Neural cell (in vitro differentiated cells): Measurements from ENCODE around the gene VWA3B. TPM values are rescaled to one million over a fixed set of nuclear protein-coding genes. Genes with fewer than 3 reads are reported as not detected.

Source experiments
- H2AFZ ChIP-seq: fragments of 200-600, 300-800 bp; sonication (generic), shearing (Covaris generic); 2 replicates; pipeline ENCODE4 v1.6.0; 2014; ENCODE audit warnings: low read depth, mild to moderate bottlenecking, antibody characterized with exemption, low read length, moderate library complexity
- H3F3A ChIP-seq: fragments of 200-600 bp; shearing (Covaris generic); 2 replicates; pipeline ENCODE4 v1.6.1; 2016; ENCODE audit warnings: mild to moderate bottlenecking, moderate library complexity, mixed read lengths, antibody characterized with exemption, low read length; ENCODE audit not compliant: insufficient read depth, poor library complexity, severe bottlenecking
- H3K27ac ChIP-seq: fragments of 200-600, 300-800 bp; sonication (generic), shearing (Covaris generic); 2 replicates; pipeline ENCODE4 v1.5.1; 2014; ENCODE audit warnings: mild to moderate bottlenecking, low read length, moderate library complexity
- H3K27me3 ChIP-seq: fragments of 300-800, 200-600 bp; sonication (generic), shearing (Covaris generic); 2 replicates; pipeline ENCODE4 v1.6.0; 2014; ENCODE audit warnings: mild to moderate bottlenecking, low read depth, low read length, moderate library complexity; ENCODE audit not compliant: insufficient read depth
- H3K36me3 ChIP-seq: fragments of 300-800, 200-600 bp; sonication (generic), shearing (Covaris generic); 2 replicates; pipeline ENCODE4 v1.5.1; 2014; ENCODE audit warnings: mild to moderate bottlenecking, antibody characterized with exemption, low read length, moderate library complexity; ENCODE audit not compliant: insufficient read depth
- H3K4me2 ChIP-seq: fragments of 300-800, 200-600 bp; sonication (generic), shearing (Covaris generic); 2 replicates; pipeline ENCODE4 v1.6.0; 2014; ENCODE audit warnings: mild to moderate bottlenecking, low read length
- H3K4me3 ChIP-seq: fragments of 300-800, 200-600 bp; sonication (generic), shearing (Covaris generic); 2 replicates; pipeline ENCODE4 v1.5.1; 2014; ENCODE audit warnings: mild to moderate bottlenecking, low read length, moderate library complexity
- H3K79me2 ChIP-seq: fragments of 200-600 bp; shearing (Covaris generic); replicated peaks from 2 replicates; pipeline ENCODE4 v1.6.0; 2014; ENCODE audit warnings: mild to moderate bottlenecking, low read length, moderate library complexity; ENCODE audit not compliant: insufficient read depth
- H3K9ac ChIP-seq: fragments of 300-800, 200-600 bp; sonication (generic), shearing (Covaris generic); 2 replicates; pipeline ENCODE4 v1.6.1; 2016; ENCODE audit warnings: mild to moderate bottlenecking, low read length, mixed read lengths
- H3K9me2 ChIP-seq: fragments of 200-600 bp; shearing (Covaris generic); 2 replicates; pipeline ENCODE4 v1.6.1; 2016; ENCODE audit warnings: mild to moderate bottlenecking, low read length, mixed read lengths; ENCODE audit not compliant: insufficient read depth
- H3K9me3 ChIP-seq: fragments of 200-600, 300-800 bp; sonication (generic), shearing (Covaris generic); 2 replicates; pipeline ENCODE4 v1.6.1; 2016; ENCODE audit warnings: mild to moderate bottlenecking, mixed run types, low read length, moderate library complexity, mixed read lengths
- H4K20me1 ChIP-seq: fragments of 200-600 bp; shearing (Covaris generic); 2 replicates; pipeline ENCODE4 v1.6.1; 2016; ENCODE audit warnings: mild to moderate bottlenecking, mixed run types; ENCODE audit not compliant: insufficient read depth
- EP300 ChIP-seq: fragments of 450-650 bp; conservative IDR thresholded peaks from 2 replicates; pipeline ENCODE4 v1.6.1; 2014; ENCODE audit warnings: antibody characterized with exemption, mild to moderate bottlenecking, moderate library complexity; ENCODE audit not compliant: poor library complexity, severe bottlenecking
- EZH2 ChIP-seq: fragments of 200-600, 300-800 bp; shearing (Covaris generic), sonication (generic); IDR thresholded peaks from 2 replicates; pipeline ENCODE4 v1.6.1; 2014; ENCODE audit warnings: antibody characterized with exemption, low read length, borderline replicate concordance, mild to moderate bottlenecking; ENCODE audit not compliant: insufficient read depth, poor library complexity, severe bottlenecking
- MXI1 ChIP-seq: fragments of 450-650 bp; conservative IDR thresholded peaks from 2 replicates; pipeline ENCODE4 v1.6.1; 2014; ENCODE audit warnings: antibody characterized with exemption, mild to moderate bottlenecking; ENCODE audit not compliant: poor library complexity, severe bottlenecking
- POLR2AphosphoS5 ChIP-seq: IDR thresholded peaks from 2 replicates; pipeline ENCODE4 v1.6.1; 2012
- RAD21 ChIP-seq: fragments of 450-650 bp; conservative IDR thresholded peaks from 2 replicates; pipeline ENCODE4 v1.6.1; 2014; ENCODE audit warnings: antibody characterized with exemption, mild to moderate bottlenecking, moderate library complexity
- SMC3 ChIP-seq: fragments of 450-650 bp; conservative IDR thresholded peaks from 2 replicates; pipeline ENCODE4 v1.6.1; 2014; ENCODE audit warnings: antibody characterized with exemption, mild to moderate bottlenecking, moderate library complexity; ENCODE audit not compliant: poor library complexity
- TAF1 ChIP-seq: IDR thresholded peaks from 2 replicates; pipeline ENCODE4 v1.6.1; 2012; ENCODE audit warnings: low read depth
- polyA plus RNA-seq: library from polyadenylated mRNA; depleted of rRNA; stranded (reverse); fragments of >200 nt; gene quantifications from 2 replicates; pipeline ENCODE4 v1.2.3, GENCODE V29; 2014
- TF ChIP-seq, protein P1 (sequence below): IDR thresholded peaks from 2 replicates; pipeline ENCODE4 v1.6.1; 2012; ENCODE audit warnings: borderline replicate concordance
- TF ChIP-seq, protein P2 (sequence below): fragments of 450-650 bp; IDR thresholded peaks from 2 replicates; pipeline ENCODE4 v1.5.1; 2014; ENCODE audit warnings: antibody characterized with exemption, mild to moderate bottlenecking, moderate library complexity; ENCODE audit not compliant: poor library complexity, severe bottlenecking

The VWA3B gene
- polyA plus RNA-seq, 1 donor from 2014 or later: not detected

DNA sequence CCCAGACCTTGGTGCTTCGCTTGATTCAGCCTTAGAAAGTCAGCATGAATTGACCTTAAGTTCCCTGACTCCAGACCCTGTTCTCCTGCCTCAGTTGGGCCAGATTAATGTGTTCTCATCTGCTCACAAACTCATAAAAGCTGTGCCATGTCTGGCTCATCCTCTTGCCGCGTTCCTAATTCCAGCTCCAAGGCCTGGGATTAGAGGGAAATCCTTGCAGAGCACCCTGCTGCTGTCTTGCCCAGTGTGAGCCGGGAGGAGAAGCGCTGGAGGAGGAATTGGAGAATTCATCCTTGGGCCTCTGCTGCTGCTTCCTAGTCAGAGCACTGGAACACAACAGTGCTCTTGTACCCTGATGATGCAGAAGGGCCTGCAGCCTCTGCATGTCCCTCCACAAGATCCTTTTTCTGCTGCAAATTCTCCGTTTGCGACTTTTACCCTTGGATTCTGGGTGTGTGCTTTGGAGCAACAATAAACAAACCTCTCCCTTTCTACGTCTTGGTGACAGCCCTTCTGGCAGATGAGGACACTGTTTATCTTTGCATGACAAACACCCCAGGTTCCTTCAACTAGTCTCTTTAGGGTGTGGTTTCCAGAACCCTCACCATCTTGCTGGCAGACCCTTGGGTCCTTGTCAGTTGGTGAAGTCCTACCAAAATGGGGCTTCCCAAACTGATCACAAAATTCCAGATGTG lies 212.4 kb downstream of the VWA3B start:
- Histone ChIP-seq H4K20me1 (no peaks in the 10 kb centered on the region), H3K79me2 (no peaks in the 10 kb centered on the region), H3K27me3 (no peaks in the 10 kb centered on the region), H2AFZ (no peak overlapping the region), H3K36me3 (no peaks in the 10 kb centered on the region), H3K9me3 (no peaks in the 10 kb centered on the region), H3K9me2 (no peaks in the 10 kb centered on the region), H3K9ac (no peak overlapping the region), H3K4me3 (no peak overlapping the region), H3K27ac (no peak overlapping the region), H3F3A (no peaks in the 10 kb centered on the region), H3K4me2 (no peak overlapping the region)
- TF ChIP-seq MXI1 (no peak), EP300 (no peak), EZH2 (no peak), SMC3 (no peak), POLR2AphosphoS5 (no peak), RAD21 (no peak), TAF1 (no peak)
- TF ChIP-seq, protein P1, sequence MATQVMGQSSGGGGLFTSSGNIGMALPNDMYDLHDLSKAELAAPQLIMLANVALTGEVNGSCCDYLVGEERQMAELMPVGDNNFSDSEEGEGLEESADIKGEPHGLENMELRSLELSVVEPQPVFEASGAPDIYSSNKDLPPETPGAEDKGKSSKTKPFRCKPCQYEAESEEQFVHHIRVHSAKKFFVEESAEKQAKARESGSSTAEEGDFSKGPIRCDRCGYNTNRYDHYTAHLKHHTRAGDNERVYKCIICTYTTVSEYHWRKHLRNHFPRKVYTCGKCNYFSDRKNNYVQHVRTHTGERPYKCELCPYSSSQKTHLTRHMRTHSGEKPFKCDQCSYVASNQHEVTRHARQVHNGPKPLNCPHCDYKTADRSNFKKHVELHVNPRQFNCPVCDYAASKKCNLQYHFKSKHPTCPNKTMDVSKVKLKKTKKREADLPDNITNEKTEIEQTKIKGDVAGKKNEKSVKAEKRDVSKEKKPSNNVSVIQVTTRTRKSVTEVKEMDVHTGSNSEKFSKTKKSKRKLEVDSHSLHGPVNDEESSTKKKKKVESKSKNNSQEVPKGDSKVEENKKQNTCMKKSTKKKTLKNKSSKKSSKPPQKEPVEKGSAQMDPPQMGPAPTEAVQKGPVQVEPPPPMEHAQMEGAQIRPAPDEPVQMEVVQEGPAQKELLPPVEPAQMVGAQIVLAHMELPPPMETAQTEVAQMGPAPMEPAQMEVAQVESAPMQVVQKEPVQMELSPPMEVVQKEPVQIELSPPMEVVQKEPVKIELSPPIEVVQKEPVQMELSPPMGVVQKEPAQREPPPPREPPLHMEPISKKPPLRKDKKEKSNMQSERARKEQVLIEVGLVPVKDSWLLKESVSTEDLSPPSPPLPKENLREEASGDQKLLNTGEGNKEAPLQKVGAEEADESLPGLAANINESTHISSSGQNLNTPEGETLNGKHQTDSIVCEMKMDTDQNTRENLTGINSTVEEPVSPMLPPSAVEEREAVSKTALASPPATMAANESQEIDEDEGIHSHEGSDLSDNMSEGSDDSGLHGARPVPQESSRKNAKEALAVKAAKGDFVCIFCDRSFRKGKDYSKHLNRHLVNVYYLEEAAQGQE: no peak
- TF ChIP-seq, protein P2, sequence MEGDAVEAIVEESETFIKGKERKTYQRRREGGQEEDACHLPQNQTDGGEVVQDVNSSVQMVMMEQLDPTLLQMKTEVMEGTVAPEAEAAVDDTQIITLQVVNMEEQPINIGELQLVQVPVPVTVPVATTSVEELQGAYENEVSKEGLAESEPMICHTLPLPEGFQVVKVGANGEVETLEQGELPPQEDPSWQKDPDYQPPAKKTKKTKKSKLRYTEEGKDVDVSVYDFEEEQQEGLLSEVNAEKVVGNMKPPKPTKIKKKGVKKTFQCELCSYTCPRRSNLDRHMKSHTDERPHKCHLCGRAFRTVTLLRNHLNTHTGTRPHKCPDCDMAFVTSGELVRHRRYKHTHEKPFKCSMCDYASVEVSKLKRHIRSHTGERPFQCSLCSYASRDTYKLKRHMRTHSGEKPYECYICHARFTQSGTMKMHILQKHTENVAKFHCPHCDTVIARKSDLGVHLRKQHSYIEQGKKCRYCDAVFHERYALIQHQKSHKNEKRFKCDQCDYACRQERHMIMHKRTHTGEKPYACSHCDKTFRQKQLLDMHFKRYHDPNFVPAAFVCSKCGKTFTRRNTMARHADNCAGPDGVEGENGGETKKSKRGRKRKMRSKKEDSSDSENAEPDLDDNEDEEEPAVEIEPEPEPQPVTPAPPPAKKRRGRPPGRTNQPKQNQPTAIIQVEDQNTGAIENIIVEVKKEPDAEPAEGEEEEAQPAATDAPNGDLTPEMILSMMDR: no peak

DNA sequence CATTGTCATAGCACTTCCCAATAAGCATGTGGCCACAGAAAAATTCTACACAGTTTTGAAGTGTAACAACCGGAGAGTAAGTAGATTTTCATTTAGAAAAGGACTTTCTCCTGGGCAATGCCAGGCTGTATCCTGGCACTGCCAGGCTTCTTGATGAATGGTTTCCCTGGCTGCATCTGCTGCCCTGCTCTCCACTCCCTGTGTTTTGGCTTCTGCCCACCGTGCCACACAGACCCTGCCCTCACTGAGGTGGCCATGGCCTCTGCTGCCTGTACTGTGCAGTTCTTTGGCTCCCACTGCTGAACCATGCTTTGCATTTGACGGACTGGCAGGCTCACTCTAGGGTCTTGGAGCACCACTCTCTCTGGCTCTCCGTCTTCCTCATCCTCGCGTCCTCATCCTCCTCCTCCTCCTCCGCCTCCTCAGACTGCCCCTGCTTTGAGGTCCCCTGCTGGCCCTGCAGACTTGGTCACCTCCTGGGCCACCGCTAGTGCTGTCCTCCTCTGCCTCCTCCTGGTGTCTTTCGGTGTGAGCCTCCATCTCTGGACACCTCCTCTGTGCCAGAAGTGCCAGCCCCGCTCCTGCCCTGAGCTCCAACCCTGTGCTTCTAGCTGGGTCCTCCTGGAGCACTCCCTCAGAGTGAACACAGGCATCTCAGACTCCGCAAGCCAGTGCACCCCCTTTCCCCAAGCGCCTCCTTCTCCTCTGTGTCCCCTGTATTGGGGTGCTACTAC lies 213.3 kb downstream of the VWA3B start:
- no peaks in the 10 kb centered on the region for H3K9me2 ChIP-seq
- H2AFZ ChIP-seq: no peak overlapping the region
- H3K36me3 ChIP-seq: no peaks in the 10 kb centered on the region
- H3F3A ChIP-seq: no peaks in the 10 kb centered on the region
- no peak overlapping the region for H3K4me2 ChIP-seq
- no peak overlapping the region for H3K27ac ChIP-seq
- TF ChIP-seq EZH2 (no peak), EP300 (no peak), TAF1 (no peak), POLR2AphosphoS5 (no peak), SMC3 (no peak), MXI1 (no peak), RAD21 (no peak)
- TF ChIP-seq, protein P1: no peak
- TF ChIP-seq, protein P2: no peak
- no peaks in the 10 kb centered on the region for H3K27me3 ChIP-seq
- H3K9me3 ChIP-seq: no peaks in the 10 kb centered on the region
- H3K79me2 ChIP-seq: no peaks in the 10 kb centered on the region
- H3K9ac ChIP-seq: no peak overlapping the region
- no peak overlapping the region for H3K4me3 ChIP-seq
- H4K20me1 ChIP-seq: no peaks in the 10 kb centered on the region
